GM10847 (cell line): Measurements from ENCODE around the gene COL27A1.

Source experiments
- POLR2A ChIP-seq: IDR thresholded peaks from 2 replicates; pipeline ENCODE4 v1.6.1; 2011; ENCODE audit not compliant: insufficient read length; ENCODE audit errors: extremely low read depth

COL27A1 gene

GRCh38 chr9:114190563-114190905, 35.2 kb downstream of the COL27A1 start:
- TF ChIP-seq POLR2A = no peak

GRCh38 chr9:114192539-114192938, 37.2 kb downstream of the COL27A1 start:
- TF ChIP-seq POLR2A = no peak

- no peak for TF ChIP-seq POLR2A
These were observed 37.8 kb downstream of the COL27A1 start for GRCh38 chr9:114193090-114193489.

GRCh38 chr9:114196117-114196516, 40.8 kb downstream of the COL27A1 start:
- TF ChIP-seq POLR2A = no peak

- no peak for TF ChIP-seq POLR2A
These were observed 41.8 kb downstream of the COL27A1 start for GRCh38 chr9:114196979-114197622.

- TF ChIP-seq POLR2A = no peak
These were observed 43.1 kb downstream of the COL27A1 start for GRCh38 chr9:114198249-114199040.

- TF ChIP-seq POLR2A = no peak
These were observed 45.5 kb downstream of the COL27A1 start for GRCh38 chr9:114200721-114201300.

- TF ChIP-seq POLR2A = no peak
These were observed 47.1 kb downstream of the COL27A1 start for GRCh38 chr9:114202396-114202795.

GRCh38 chr9:114202849-114203248, 47.5 kb downstream of the COL27A1 start:
- no peak for TF ChIP-seq POLR2A

GRCh38 chr9:114203410-114204140, 48.2 kb downstream of the COL27A1 start:
- TF ChIP-seq POLR2A = no peak

GRCh38 chr9:114204265-114204664, 48.9 kb downstream of the COL27A1 start:
- no peak for TF ChIP-seq POLR2A

- TF ChIP-seq POLR2A = no peak
These were observed 50.1 kb downstream of the COL27A1 start for GRCh38 chr9:114205171-114206015.

GRCh38 chr9:114206221-114206789, 51.0 kb downstream of the COL27A1 start:
- TF ChIP-seq POLR2A = no peak

- TF ChIP-seq POLR2A = no peak
These were observed 51.9 kb downstream of the COL27A1 start for GRCh38 chr9:114207034-114207810.
